Loucy (cell line): ENCODE measurements around the gene GALNT18.

Source experiments
- EZH2phosphoT487 ChIP-seq: fragments of 200-600 bp; IDR thresholded peaks from 2 replicates; pipeline ENCODE4 v1.6.1; 2018; ENCODE audit warnings: antibody characterized with exemption, mild to moderate bottlenecking, moderate library complexity, borderline replicate concordance
- TF ChIP-seq, protein P1 (sequence below): fragments of 200-600 bp; sonication (generic); conservative IDR thresholded peaks from 2 replicates; pipeline ENCODE4 v1.5.1; 2014; ENCODE audit warnings: mild to moderate bottlenecking, antibody characterized with exemption, low read length

DNA sequence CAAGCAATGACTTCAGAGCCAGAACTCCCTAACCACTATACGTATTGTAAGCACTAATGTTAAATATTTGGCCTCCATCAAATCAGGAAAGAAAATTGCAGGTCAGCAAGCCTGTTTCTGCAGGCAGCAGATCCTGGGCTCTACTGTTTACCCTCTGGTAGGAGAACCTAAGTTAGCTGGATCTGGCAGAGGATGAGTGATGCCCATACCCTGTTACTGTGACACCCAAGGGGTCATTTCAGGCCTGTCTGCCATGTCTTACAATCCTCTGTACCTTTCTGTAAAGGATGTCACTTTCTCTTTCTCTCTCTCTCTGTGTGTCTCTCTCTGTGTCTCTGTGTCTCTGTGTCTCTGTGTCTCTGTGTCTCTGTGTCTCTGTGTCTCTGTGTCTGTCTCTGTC lies 375.6 kb downstream of the GALNT18 start:
- TF ChIP-seq, protein P1, sequence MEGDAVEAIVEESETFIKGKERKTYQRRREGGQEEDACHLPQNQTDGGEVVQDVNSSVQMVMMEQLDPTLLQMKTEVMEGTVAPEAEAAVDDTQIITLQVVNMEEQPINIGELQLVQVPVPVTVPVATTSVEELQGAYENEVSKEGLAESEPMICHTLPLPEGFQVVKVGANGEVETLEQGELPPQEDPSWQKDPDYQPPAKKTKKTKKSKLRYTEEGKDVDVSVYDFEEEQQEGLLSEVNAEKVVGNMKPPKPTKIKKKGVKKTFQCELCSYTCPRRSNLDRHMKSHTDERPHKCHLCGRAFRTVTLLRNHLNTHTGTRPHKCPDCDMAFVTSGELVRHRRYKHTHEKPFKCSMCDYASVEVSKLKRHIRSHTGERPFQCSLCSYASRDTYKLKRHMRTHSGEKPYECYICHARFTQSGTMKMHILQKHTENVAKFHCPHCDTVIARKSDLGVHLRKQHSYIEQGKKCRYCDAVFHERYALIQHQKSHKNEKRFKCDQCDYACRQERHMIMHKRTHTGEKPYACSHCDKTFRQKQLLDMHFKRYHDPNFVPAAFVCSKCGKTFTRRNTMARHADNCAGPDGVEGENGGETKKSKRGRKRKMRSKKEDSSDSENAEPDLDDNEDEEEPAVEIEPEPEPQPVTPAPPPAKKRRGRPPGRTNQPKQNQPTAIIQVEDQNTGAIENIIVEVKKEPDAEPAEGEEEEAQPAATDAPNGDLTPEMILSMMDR: no peak
- no peak for TF ChIP-seq EZH2phosphoT487
